B cell (primary cell): Measurements from ENCODE around the gene COQ6.

Source experiments
- EZH2 ChIP-seq: IDR thresholded peaks from 2 replicates; pipeline ENCODE4 v1.6.1; 2012; ENCODE audit warnings: borderline replicate concordance, low read depth, mild to moderate bottlenecking, moderate library complexity, low read length; ENCODE audit not compliant: insufficient read depth, poor library complexity, severe bottlenecking
- TF ChIP-seq, protein P1 (sequence below): fragments of 200-600 bp; IDR thresholded peaks from one replicate; pipeline ENCODE4 v1.8.0; 2022; ENCODE audit warnings: antibody characterized with exemption, mild to moderate bottlenecking

DNA sequence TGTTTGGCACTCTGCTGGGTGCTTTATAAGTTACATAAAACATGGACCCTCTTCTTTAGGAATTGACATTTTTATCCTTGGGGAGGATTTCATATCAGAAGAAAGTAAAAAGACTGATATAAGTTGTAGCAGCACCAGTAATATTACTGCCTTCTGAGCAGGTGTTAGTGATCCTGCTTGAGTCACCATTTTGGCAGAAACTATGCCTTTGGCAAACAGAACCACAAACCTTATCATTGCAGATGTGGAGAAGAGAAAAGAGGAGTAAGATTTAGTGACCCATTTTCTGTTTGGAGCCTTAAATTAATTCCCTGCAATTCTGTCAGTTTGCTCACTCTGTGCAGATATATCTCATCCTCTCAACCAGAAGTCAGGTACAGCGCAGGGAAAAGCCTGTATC is 40.4 kb upstream of the COQ6 start:
- TF ChIP-seq, protein P1, sequence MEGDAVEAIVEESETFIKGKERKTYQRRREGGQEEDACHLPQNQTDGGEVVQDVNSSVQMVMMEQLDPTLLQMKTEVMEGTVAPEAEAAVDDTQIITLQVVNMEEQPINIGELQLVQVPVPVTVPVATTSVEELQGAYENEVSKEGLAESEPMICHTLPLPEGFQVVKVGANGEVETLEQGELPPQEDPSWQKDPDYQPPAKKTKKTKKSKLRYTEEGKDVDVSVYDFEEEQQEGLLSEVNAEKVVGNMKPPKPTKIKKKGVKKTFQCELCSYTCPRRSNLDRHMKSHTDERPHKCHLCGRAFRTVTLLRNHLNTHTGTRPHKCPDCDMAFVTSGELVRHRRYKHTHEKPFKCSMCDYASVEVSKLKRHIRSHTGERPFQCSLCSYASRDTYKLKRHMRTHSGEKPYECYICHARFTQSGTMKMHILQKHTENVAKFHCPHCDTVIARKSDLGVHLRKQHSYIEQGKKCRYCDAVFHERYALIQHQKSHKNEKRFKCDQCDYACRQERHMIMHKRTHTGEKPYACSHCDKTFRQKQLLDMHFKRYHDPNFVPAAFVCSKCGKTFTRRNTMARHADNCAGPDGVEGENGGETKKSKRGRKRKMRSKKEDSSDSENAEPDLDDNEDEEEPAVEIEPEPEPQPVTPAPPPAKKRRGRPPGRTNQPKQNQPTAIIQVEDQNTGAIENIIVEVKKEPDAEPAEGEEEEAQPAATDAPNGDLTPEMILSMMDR, result no peak
- no peak for TF ChIP-seq EZH2
